Stimulated activated memory B cell treated with anti-CD40 and anti-IgM and Interleukin-4, amounts not matched to agents 10 μg/mL and 1 μg/mL and 100 μg/mL, for 72 hours (primary cell): ENCODE measurements around the gene MTG1.

Source experiments
- ATAC-seq: fragments of 150-1000 bp; cut with Tn5 transposase; 2 replicates; pipeline ENCODE4 v1.10.0; 2021
- H3K27ac Mint-ChIP-seq: one replicate; pipeline ENCODE4 v1.8.0; 2022; ENCODE audit warnings: mild to moderate bottlenecking, mixed read lengths
- H3K27me3 Mint-ChIP-seq: one replicate; pipeline ENCODE4 v1.8.0; 2022; ENCODE audit warnings: mixed read lengths
- H3K36me3 Mint-ChIP-seq: one replicate; pipeline ENCODE4 v1.8.0; 2022; ENCODE audit warnings: mixed read lengths
- H3K4me1 Mint-ChIP-seq: one replicate; pipeline ENCODE4 v1.8.0; 2022; ENCODE audit warnings: mixed read lengths
- H3K4me3 Mint-ChIP-seq: one replicate; pipeline ENCODE4 v1.8.0; 2022; ENCODE audit warnings: mild to moderate bottlenecking, moderate library complexity, mixed read lengths
- H3K9me3 Mint-ChIP-seq: one replicate; pipeline ENCODE4 v1.8.0; 2022; ENCODE audit warnings: mixed read lengths

The MTG1 gene

GRCh38 chr10:133452453-133452852 is 58.5 kb downstream of the MTG1 start:
- Mint-ChIP-seq H3K9me3 (peaks cover 14% of the 10 kb centered on the region), H3K27me3 (no peaks in the 10 kb centered on the region), H3K36me3 (peaks cover 16% of the 10 kb centered on the region), H3K27ac (no peak overlapping the region), H3K4me3 (no peak overlapping the region), H3K4me1 (no peaks in the 10 kb centered on the region)
- no peak for ATAC-seq

- H3K9me3 Mint-ChIP-seq = peaks cover 5% of the 10 kb centered on the region
- peaks cover 3% of the 10 kb centered on the region for H3K36me3 Mint-ChIP-seq
- no peak for ATAC-seq
- H3K4me1 Mint-ChIP-seq = no peaks in the 10 kb centered on the region
- H3K4me3 Mint-ChIP-seq = no peak within 1 kb of the TSS
- no peaks in the 10 kb centered on the region for H3K27me3 Mint-ChIP-seq
- H3K27ac Mint-ChIP-seq = no peak within 1 kb of the TSS
Measured at GRCh38 chr10:133453516-133454203, 59.7 kb downstream of the MTG1 start, which contains the start of gene SCART1. Gene SCART1 (plus strand): TSS chr10:133453945. CDS start chr10:133453998, 53 bp downstream.

GRCh38 chr10:133454204-133454893 is 60.4 kb downstream of the MTG1 start:
- Mint-ChIP-seq H3K27ac (no peak overlapping the region), H3K4me1 (no peaks in the 10 kb centered on the region), H3K27me3 (no peaks in the 10 kb centered on the region), H3K9me3 (peaks cover 2% of the 10 kb centered on the region), H3K36me3 (no peaks in the 10 kb centered on the region), H3K4me3 (no peak overlapping the region)
- ATAC-seq = peak; percentile 18

- no peak overlapping the region for H3K4me3 Mint-ChIP-seq
- H3K27me3 Mint-ChIP-seq = no peaks in the 10 kb centered on the region
- H3K36me3 Mint-ChIP-seq = no peaks in the 10 kb centered on the region
- no peaks in the 10 kb centered on the region for H3K9me3 Mint-ChIP-seq
- no peak overlapping the region for H3K27ac Mint-ChIP-seq
- H3K4me1 Mint-ChIP-seq = no peaks in the 10 kb centered on the region
- no peak for ATAC-seq
Measured at GRCh38 chr10:133455196-133455595, 61.2 kb downstream of the MTG1 start.

GRCh38 chr10:133455611-133456031 is 61.7 kb downstream of the MTG1 start:
- H3K36me3 Mint-ChIP-seq = no peaks in the 10 kb centered on the region
- no peaks in the 10 kb centered on the region for H3K9me3 Mint-ChIP-seq
- no peak overlapping the region for H3K4me3 Mint-ChIP-seq
- no peaks in the 10 kb centered on the region for H3K4me1 Mint-ChIP-seq
- no peak for ATAC-seq
- H3K27ac Mint-ChIP-seq = no peak overlapping the region
- no peaks in the 10 kb centered on the region for H3K27me3 Mint-ChIP-seq

- no peaks in the 10 kb centered on the region for H3K9me3 Mint-ChIP-seq
- peaks cover 2% of the 10 kb centered on the region for H3K36me3 Mint-ChIP-seq
- H3K4me1 Mint-ChIP-seq = no peaks in the 10 kb centered on the region
- no peaks in the 10 kb centered on the region for H3K27me3 Mint-ChIP-seq
- H3K27ac Mint-ChIP-seq = no peak overlapping the region
- H3K4me3 Mint-ChIP-seq = no peak overlapping the region
- no peak for ATAC-seq
Measured at GRCh38 chr10:133456041-133456951, 62.3 kb downstream of the MTG1 start.

GRCh38 chr10:133457100-133457841 is 63.3 kb downstream of the MTG1 start:
- Mint-ChIP-seq H3K36me3 (peaks cover 8% of the 10 kb centered on the region), H3K9me3 (no peaks in the 10 kb centered on the region), H3K27me3 (no peaks in the 10 kb centered on the region), H3K27ac (no peak overlapping the region), H3K4me3 (no peak overlapping the region), H3K4me1 (no peaks in the 10 kb centered on the region)
- no peak for ATAC-seq

- Mint-ChIP-seq H3K27ac (no peak overlapping the region), H3K27me3 (no peaks in the 10 kb centered on the region), H3K4me1 (no peaks in the 10 kb centered on the region), H3K36me3 (peaks cover 8% of the 10 kb centered on the region), H3K4me3 (no peak overlapping the region), H3K9me3 (no peaks in the 10 kb centered on the region)
- ATAC-seq = peak; percentile 7
Measured at GRCh38 chr10:133458021-133458709, 64.2 kb downstream of the MTG1 start.

- Mint-ChIP-seq H3K27ac (no peak overlapping the region), H3K27me3 (no peaks in the 10 kb centered on the region), H3K36me3 (peaks cover 8% of the 10 kb centered on the region), H3K4me3 (no peak overlapping the region), H3K4me1 (no peaks in the 10 kb centered on the region), H3K9me3 (no peaks in the 10 kb centered on the region)
- peak; percentile 31 for ATAC-seq
Measured at GRCh38 chr10:133458710-133459453, 64.9 kb downstream of the MTG1 start.

- H3K4me1 Mint-ChIP-seq = no peaks in the 10 kb centered on the region
- H3K27me3 Mint-ChIP-seq = no peaks in the 10 kb centered on the region
- H3K36me3 Mint-ChIP-seq = peaks cover 8% of the 10 kb centered on the region
- no peaks in the 10 kb centered on the region for H3K9me3 Mint-ChIP-seq
- peak; percentile 47 for ATAC-seq
- H3K27ac Mint-ChIP-seq = no peak overlapping the region
- no peak overlapping the region for H3K4me3 Mint-ChIP-seq
Measured at GRCh38 chr10:133459454-133460207, 65.7 kb downstream of the MTG1 start.

GRCh38 chr10:133460208-133460769 is 66.3 kb downstream of the MTG1 start:
- H3K4me3 Mint-ChIP-seq = no peak overlapping the region
- H3K27me3 Mint-ChIP-seq = no peaks in the 10 kb centered on the region
- ATAC-seq = no peak
- no peaks in the 10 kb centered on the region for H3K4me1 Mint-ChIP-seq
- no peak overlapping the region for H3K27ac Mint-ChIP-seq
- peaks cover 8% of the 10 kb centered on the region for H3K36me3 Mint-ChIP-seq
- H3K9me3 Mint-ChIP-seq = no peaks in the 10 kb centered on the region

- Mint-ChIP-seq H3K4me3 (no peak overlapping the region), H3K4me1 (no peaks in the 10 kb centered on the region), H3K27me3 (no peaks in the 10 kb centered on the region), H3K36me3 (peaks cover 8% of the 10 kb centered on the region), H3K9me3 (no peaks in the 10 kb centered on the region), H3K27ac (no peak overlapping the region)
- ATAC-seq = no peak
Measured at GRCh38 chr10:133461027-133461426, 67.1 kb downstream of the MTG1 start.

- Mint-ChIP-seq H3K27me3 (no peaks in the 10 kb centered on the region), H3K4me3 (no peak overlapping the region), H3K36me3 (peaks cover 9% of the 10 kb centered on the region), H3K4me1 (no peaks in the 10 kb centered on the region), H3K9me3 (no peaks in the 10 kb centered on the region), H3K27ac (no peak overlapping the region)
- ATAC-seq = no peak
Measured at GRCh38 chr10:133461841-133462240, 67.9 kb downstream of the MTG1 start.
